Muscle of leg (tissue), 11 donors: ENCODE measurements around the gene TTLL8. TPM values are rescaled to one million over a fixed set of nuclear protein-coding genes. Genes with fewer than 3 reads are reported as not detected.
A peak's percentile ranks its signal among the peaks of the same experiment; 100 is the strongest.
"Not testable (repeated sequence)": the region's sequence is repeated elsewhere in the genome, so short reads cannot be mapped to it uniquely, and the experiment has no call there.

Source experiments
- DNase-seq: peaks from one replicate; pipeline ENCODE4 v3.0.0; 2013
- H3K27ac ChIP-seq: one replicate; pipeline ENCODE4 v1.5.1; 2013; ENCODE audit warnings: mild to moderate bottlenecking, low read length, control low read depth
- H3K27me3 ChIP-seq: one replicate; pipeline ENCODE4 v1.6.1; 2013; ENCODE audit warnings: low read length; ENCODE audit not compliant: control insufficient read depth, insufficient read depth
- H3K36me3 ChIP-seq: one replicate; pipeline ENCODE4 v1.6.1; 2013; ENCODE audit warnings: low read length; ENCODE audit not compliant: control insufficient read depth, insufficient read depth
- H3K4me1 ChIP-seq: one replicate; pipeline ENCODE4 v1.6.1; 2013; ENCODE audit warnings: low read length; ENCODE audit not compliant: control insufficient read depth, insufficient read depth
- H3K4me3 ChIP-seq: one replicate; pipeline ENCODE4 v1.5.1; 2013; ENCODE audit warnings: low read length, control low read depth
- H3K9me3 ChIP-seq: replicated peaks from 2 replicates; pipeline ENCODE4 v1.6.1; 2013; ENCODE audit warnings: low read depth, low read length; ENCODE audit not compliant: control insufficient read depth
- WGBS: methylation state at CpG from one replicate; pipeline ENCODE4 v1.1.5; 2013; ENCODE audit warnings: missing lambda C conversion rate; ENCODE audit not compliant: insufficient coverage; 5-methylcytosine and 5-hydroxymethylcytosine counted together
- polyA plus RNA-seq, 8 donors: library from polyadenylated mRNA; unstranded; fragments of 120-200 nt; gene quantifications; one replicate each; pipeline versions ENCODE4 v1.2.1 to v1.2.3, GENCODE V29; 2013; ENCODE audit warnings: inconsistent platforms in 1 of 8, low replicate concordance in 1 of 8; ENCODE audit not compliant: insufficient read length in 8 of 8, insufficient read depth in 1 of 8
- total RNA-seq: library from RNA; stranded (reverse); fragments of 120-200 nt; gene quantifications from one replicate; pipeline ENCODE4 v1.2.4, GENCODE V29; 2013

The TTLL8 gene
- total and polyA plus RNA-seq, 9 donors, result not detected

DNA sequence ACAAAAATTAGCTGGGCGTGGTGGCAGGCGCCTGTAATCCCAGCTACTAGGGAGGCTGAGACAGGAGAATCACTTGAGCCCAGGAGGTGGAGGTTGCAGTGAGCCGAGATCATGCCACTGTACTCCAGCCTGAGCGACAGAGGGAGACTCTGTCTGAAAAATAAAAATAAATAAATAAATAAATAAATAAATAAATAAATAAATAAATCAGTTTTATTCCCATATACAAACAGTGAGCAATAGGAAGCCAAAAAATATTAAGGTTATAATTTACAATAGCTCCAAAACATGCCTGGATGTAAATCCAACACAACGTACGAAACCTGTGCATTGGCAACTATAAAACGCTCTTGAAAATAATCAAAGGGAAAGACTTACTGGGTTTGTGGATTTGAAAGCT, 76.3 kb downstream of the TTLL8 start:
- H3K36me3 ChIP-seq, H3K4me3 ChIP-seq, H3K27ac ChIP-seq, H3K4me1 ChIP-seq, DNase-seq: not testable (repeated sequence)
- peaks cover 29% of the 10 kb centered on the region for H3K27me3 ChIP-seq
- H3K9me3 ChIP-seq, result peaks cover 14% of the 10 kb centered on the region
- WGBS, result 92% methylated on average over 2 of the region's 7 CpGs

DNA sequence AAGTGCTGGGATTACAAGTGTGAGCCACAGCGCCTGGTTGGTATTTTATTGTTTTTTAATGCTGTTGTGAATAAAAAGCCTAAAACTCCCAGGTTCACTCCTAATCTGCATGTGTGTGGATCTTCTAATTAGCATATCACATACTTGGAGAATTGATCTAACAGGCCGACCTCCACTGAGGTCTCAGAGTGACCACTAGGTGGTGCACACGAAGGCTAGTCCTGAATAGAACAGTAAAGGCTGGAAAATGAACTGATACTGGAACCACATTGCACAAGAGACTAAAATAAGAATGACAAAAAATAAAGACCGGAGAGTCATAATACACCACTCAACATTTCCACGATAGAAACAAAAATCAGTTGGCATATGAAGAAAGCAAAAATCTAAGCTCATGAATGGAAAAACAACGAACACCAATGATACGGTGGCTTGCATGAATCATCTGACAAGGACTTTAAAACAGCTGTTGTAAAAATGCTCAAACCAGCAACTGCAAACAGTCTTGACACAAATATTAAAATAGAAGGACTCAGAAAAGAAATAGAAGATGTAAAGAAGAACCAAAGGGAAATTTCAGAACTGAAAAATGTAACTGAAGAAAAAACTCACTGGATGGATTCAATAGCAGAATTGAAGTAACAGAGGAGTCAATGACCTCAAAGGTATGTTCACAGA, 78.4 kb downstream of the TTLL8 start:
- WGBS, result no CpG with 5 or more reads among the region's 7 CpGs
- Histone ChIP-seq H3K4me1 (no peaks in the 10 kb centered on the region), H3K36me3 (no peaks in the 10 kb centered on the region), H3K9me3 (peaks cover 4% of the 10 kb centered on the region), H3K27ac (no peak overlapping the region), H3K27me3 (peaks cover 26% of the 10 kb centered on the region), H3K4me3 (no peak overlapping the region)
- DNase-seq, result no peak

- Histone ChIP-seq H3K4me1 (no peaks in the 10 kb centered on the region), H3K4me3 (no peak overlapping the region), H3K27ac (no peak overlapping the region), H3K36me3 (no peaks in the 10 kb centered on the region), H3K9me3 (peaks cover 4% of the 10 kb centered on the region), H3K27me3 (peaks cover 9% of the 10 kb centered on the region)
- 75% methylated on average over 5 of the region's 14 CpGs for WGBS
- DNase-seq, result no peak
Observed at GRCh38 chr22:49977578-49977977, 80.5 kb downstream of the TTLL8 start.

DNA sequence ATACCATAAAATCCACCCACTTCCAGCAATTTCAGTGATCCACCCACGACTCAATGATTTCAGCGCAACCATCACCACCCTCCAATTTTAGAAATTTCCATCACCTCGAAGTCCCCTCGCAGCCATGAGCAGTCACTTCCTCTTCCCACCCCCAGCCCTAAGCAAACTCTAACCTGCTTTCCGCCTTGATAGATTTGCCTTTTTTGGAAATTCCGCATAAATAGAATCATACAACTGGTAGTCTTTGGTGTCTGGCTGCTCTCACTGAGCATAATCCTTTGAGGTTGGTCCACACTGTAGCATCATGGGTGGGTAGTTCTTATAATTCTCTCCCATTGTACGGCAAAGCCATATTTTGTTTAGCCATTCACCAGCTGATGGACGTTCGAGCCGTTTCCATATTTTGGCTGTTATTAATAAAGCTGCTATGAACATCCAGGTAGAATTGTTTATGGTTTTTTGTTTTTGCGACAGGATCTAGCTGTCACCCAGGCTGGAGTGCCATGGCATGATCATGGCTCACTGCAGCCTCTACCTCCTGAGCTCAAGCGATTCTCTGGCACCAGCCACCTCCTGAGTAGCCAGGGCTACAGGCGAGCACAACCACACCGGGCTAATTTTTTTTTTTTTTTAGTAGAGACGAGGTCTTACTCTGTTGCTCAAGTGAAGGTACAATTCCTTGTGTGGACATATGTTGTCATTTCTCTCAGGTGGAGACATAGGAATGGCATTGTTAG, 81.5 kb downstream of the TTLL8 start:
- Histone ChIP-seq H3K27ac (no peak overlapping the region), H3K27me3 (peaks cover 16% of the 10 kb centered on the region), H3K36me3 (no peaks in the 10 kb centered on the region), H3K9me3 (peaks cover 4% of the 10 kb centered on the region), H3K4me3 (no peak overlapping the region), H3K4me1 (peaks cover 2% of the 10 kb centered on the region)
- 32% methylated on average over 8 of the region's 15 CpGs for WGBS
- no peak for DNase-seq

DNA sequence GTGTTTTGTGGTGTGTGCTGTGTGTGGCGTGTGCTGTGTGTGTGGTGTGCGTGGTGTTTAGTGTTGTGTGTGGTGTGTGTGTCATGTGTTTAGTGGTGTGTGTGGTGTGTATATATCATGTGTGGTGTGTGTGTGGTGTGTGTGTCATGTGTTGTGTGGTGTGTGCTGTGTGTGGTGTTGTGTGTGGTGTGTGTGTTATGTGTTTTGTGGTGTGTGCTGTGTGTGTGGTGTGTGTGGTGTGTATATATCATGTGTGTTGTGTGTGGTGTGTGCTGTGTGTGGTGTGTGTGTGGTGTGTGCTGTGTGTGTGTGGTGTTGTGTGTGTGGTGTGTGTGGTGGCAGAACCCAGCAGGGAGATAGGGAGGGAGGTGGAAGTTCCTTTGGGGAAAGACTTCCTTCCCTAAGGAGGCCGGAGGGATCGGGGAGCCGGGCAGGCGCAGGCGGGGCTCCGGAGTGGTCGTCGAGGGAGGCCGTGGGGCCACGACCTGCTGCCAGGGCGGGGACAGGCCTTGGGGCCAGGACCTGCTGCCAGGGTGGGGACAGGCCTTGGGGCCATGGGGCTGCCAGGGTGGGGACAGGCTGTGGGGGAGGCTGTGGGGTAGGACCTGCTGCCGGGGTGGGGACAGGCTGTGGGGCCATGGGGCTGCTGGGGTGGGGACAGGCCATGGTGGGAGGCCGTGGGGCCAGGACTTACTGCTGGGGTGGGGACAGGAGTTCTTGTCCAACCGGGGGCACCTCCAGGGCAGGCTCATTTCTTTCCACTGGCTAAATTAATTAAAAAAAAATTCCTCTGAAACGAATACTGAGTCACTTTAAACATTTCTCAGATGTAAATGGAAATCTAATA, 82.3 kb downstream of the TTLL8 start:
- H3K27ac ChIP-seq, result no peak overlapping the region
- DNase-seq, result no peak
- peaks cover 10% of the 10 kb centered on the region for H3K4me1 ChIP-seq
- no peak overlapping the region for H3K4me3 ChIP-seq
- H3K36me3 ChIP-seq, result no peaks in the 10 kb centered on the region
- H3K9me3 ChIP-seq, result peaks cover 4% of the 10 kb centered on the region
- WGBS, result 25% methylated on average over 14 of the region's 17 CpGs
- peaks cover 23% of the 10 kb centered on the region for H3K27me3 ChIP-seq

GRCh38 chr22:49973018-49973961, 84.8 kb downstream of the TTLL8 start:
- no peaks in the 10 kb centered on the region for H3K36me3 ChIP-seq
- H3K27me3 ChIP-seq, result peaks cover 33% of the 10 kb centered on the region
- H3K4me3 ChIP-seq, result no peak overlapping the region
- 91% methylated on average over 4 of the region's 5 CpGs for WGBS
- DNase-seq, result no peak
- no peak overlapping the region for H3K27ac ChIP-seq
- no peaks in the 10 kb centered on the region for H3K9me3 ChIP-seq
- H3K4me1 ChIP-seq, result peaks cover 15% of the 10 kb centered on the region

GRCh38 chr22:49972163-49973017, 85.7 kb downstream of the TTLL8 start:
- Histone ChIP-seq H3K4me3 (no peak overlapping the region), H3K27ac (no peak overlapping the region), H3K9me3 (no peaks in the 10 kb centered on the region), H3K27me3 (peaks cover 31% of the 10 kb centered on the region), H3K4me1 (peaks cover 23% of the 10 kb centered on the region), H3K36me3 (no peaks in the 10 kb centered on the region)
- peak; percentile 8 for DNase-seq
- WGBS, result 29% methylated on average over 45 of the region's 45 CpGs

DNA sequence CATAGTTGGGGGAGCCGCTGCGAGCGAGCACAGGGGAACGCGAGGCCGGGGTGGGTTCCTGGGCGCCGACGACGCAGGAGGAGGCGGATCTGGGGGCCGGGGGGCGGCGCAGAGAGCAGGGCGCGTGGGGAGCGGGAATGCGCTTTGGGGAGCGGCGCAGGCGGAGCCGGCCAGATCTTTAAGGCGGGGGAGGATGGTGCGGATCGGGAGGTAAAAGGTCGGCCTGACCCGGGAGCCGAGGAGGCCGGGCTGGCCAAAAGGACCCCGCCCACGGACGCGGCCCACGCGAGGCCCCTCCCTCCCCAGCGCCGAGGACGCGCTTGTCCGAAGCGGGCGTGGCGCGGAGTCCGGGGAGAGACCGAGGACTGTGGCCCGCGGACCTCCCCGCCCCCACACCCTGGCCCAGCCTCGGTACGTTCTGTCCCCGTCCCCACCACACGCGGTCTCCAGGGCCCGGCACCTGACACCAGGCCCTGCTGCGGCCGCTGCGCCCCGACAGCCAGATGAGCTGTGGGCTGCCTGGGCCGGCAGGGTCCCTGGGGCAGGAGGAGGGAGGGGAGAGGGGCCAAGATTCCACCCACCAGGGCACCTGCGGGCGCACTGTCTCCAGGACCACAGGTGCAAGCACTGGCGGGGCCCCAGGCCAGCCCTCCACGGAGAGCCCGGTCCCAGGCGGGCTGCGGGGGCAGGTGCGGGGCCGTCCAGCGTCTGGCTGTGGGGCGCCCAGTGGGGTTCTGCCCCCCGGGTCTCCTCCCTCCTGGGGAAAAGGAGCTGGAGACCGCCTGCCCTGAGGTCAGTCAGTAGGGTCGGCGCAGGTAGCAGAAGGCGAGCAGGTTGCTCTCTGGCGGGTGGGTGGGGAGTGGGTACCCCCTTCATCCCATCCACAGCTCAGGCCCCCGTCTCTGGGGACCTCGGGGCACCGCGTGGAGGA, 86.6 kb downstream of the TTLL8 start:
- Histone ChIP-seq H3K4me1 (peaks cover 32% of the 10 kb centered on the region), H3K9me3 (no peaks in the 10 kb centered on the region), H3K4me3 (peak overlapping the region; percentile 26), H3K36me3 (no peaks in the 10 kb centered on the region), H3K27ac (no peak overlapping the region), H3K27me3 (peaks cover 31% of the 10 kb centered on the region)
- 4% methylated on average over 60 of the region's 81 CpGs for WGBS
- peak; percentile 46 for DNase-seq
